Astrocyte (in vitro differentiated cells and primary cell): ENCODE measurements around the gene SCAF11. TPM values are rescaled to one million over a fixed set of nuclear protein-coding genes. Genes with fewer than 3 reads are reported as not detected.

Experiments used
- DNase-seq: peaks from one replicate; pipeline ENCODE4 v3.0.0-alpha.2; 2010; ENCODE audit warnings: low read depth
- FAIRE-seq: peaks from 2 replicates; lab custom pipeline; 2011; peaks lifted over from hg19 to GRCh38; lab: Jason Lieb, UNC
- H2AFZ ChIP-seq: 2 replicates; pipeline ENCODE4 v1.6.0; 2012; ENCODE audit warnings: low read depth, low read length, inconsistent platforms
- H3K27ac ChIP-seq: 2 replicates; pipeline ENCODE4 v1.5.1; 2011; ENCODE audit warnings: low read depth, low read length, inconsistent platforms
- H3K27me3 ChIP-seq: 2 replicates; pipeline ENCODE4 v1.6.0; 2011; ENCODE audit warnings: low read length, inconsistent platforms; ENCODE audit not compliant: insufficient read depth
- H3K36me3 ChIP-seq: 2 replicates; pipeline ENCODE4 v1.5.1; 2011; ENCODE audit warnings: low read length, inconsistent platforms; ENCODE audit not compliant: insufficient read depth
- H3K4me1 ChIP-seq: 2 replicates; pipeline ENCODE4 v1.5.1; 2011; ENCODE audit warnings: low read length, inconsistent platforms; ENCODE audit not compliant: insufficient read depth
- H3K4me2 ChIP-seq: 2 replicates; pipeline ENCODE4 v1.6.0; 2012; ENCODE audit warnings: low read length, inconsistent platforms
- H3K4me3 ChIP-seq: 2 replicates; pipeline ENCODE4 v1.5.1; 2011; ENCODE audit warnings: low read depth, mild to moderate bottlenecking, low read length, inconsistent platforms; ENCODE audit not compliant: insufficient read depth
- H3K79me2 ChIP-seq: 2 replicates; pipeline ENCODE4 v1.6.0; 2012; ENCODE audit warnings: mild to moderate bottlenecking, low read length, inconsistent platforms; ENCODE audit not compliant: insufficient read depth
- H3K9ac ChIP-seq: 2 replicates; pipeline ENCODE4 v1.6.0; 2012; ENCODE audit warnings: mild to moderate bottlenecking, low read length, inconsistent platforms
- H3K9me3 ChIP-seq: 2 replicates; pipeline ENCODE4 v1.5.1; 2012; ENCODE audit warnings: low read depth, mild to moderate bottlenecking, low read length, inconsistent platforms; ENCODE audit not compliant: insufficient read depth
- H4K20me1 ChIP-seq: 2 replicates; pipeline ENCODE4 v1.6.0; 2012; ENCODE audit warnings: low read length, inconsistent platforms; ENCODE audit not compliant: insufficient read depth
- H3K27ac Mint-ChIP-seq: one replicate; pipeline ENCODE4 v1.8.0; 2021; ENCODE audit warnings: mild to moderate bottlenecking, mixed read lengths; ENCODE audit not compliant: unreplicated experiment
- H3K27me3 Mint-ChIP-seq: one replicate; pipeline ENCODE4 v1.8.0; 2021; ENCODE audit warnings: low read depth, mixed read lengths; ENCODE audit not compliant: unreplicated experiment
- H3K36me3 Mint-ChIP-seq: one replicate; pipeline ENCODE4 v1.8.0; 2021; ENCODE audit warnings: low read depth, mixed read lengths; ENCODE audit not compliant: unreplicated experiment
- H3K4me1 Mint-ChIP-seq: one replicate; pipeline ENCODE4 v1.8.0; 2021; ENCODE audit warnings: low read depth, mixed read lengths; ENCODE audit not compliant: unreplicated experiment
- H3K4me3 Mint-ChIP-seq: one replicate; pipeline ENCODE4 v1.8.0; 2021; ENCODE audit warnings: mild to moderate bottlenecking, moderate library complexity, mixed read lengths; ENCODE audit not compliant: unreplicated experiment
- H3K9me3 Mint-ChIP-seq: one replicate; pipeline ENCODE4 v1.8.0; 2021; ENCODE audit warnings: mild to moderate bottlenecking, mixed read lengths; ENCODE audit not compliant: unreplicated experiment
- CTCF ChIP-seq: IDR thresholded peaks from 2 replicates; pipeline ENCODE4 v1.5.1; 2011; ENCODE audit warnings: low read depth, mild to moderate bottlenecking, inconsistent platforms, low read length, moderate library complexity; ENCODE audit not compliant: insufficient read depth
- EZH2 ChIP-seq: IDR thresholded peaks from 2 replicates; pipeline ENCODE4 v1.6.1; 2012; ENCODE audit warnings: mild to moderate bottlenecking, low read length, inconsistent platforms; ENCODE audit not compliant: insufficient read depth
- total RNA-seq: library from RNA; stranded (reverse); gene quantifications from 2 replicates; pipeline ENCODE4 v1.2.1, GENCODE V29; 2021

The SCAF11 gene
- total RNA-seq, 1 donor from 2014 or later, result 118 TPM

GRCh38 chr12:45991284-45992249, 1.2 kb upstream of the SCAF11 start:
- H3K79me2 ChIP-seq, result peaks cover 38% of the 10 kb centered on the region
- DNase-seq, result peak; percentile 47
- TF ChIP-seq EZH2 (no peak), CTCF (no peak)
- H3K27me3 ChIP-seq, result no peaks in the 10 kb centered on the region
- Mint-ChIP-seq H3K4me3 (peak overlapping the region; percentile 97), H3K4me1 (peaks cover 27% of the 10 kb centered on the region), H3K9me3 (no peaks in the 10 kb centered on the region), H3K27ac (peak overlapping the region; percentile 92), H3K36me3 (peaks cover 5% of the 10 kb centered on the region), H3K27me3 (no peaks in the 10 kb centered on the region)
- H3K4me3 ChIP-seq, result peak overlapping the region; percentile 77
- no peaks in the 10 kb centered on the region for H3K9me3 ChIP-seq
- H4K20me1 ChIP-seq, result peaks cover 27% of the 10 kb centered on the region
- FAIRE-seq, result no peak
- peak overlapping the region; percentile 91 for H3K4me2 ChIP-seq
- peak overlapping the region; percentile 97 for H2AFZ ChIP-seq
- peaks cover 9% of the 10 kb centered on the region for H3K36me3 ChIP-seq
- H3K27ac ChIP-seq, result peak overlapping the region; percentile 85
- peak overlapping the region; percentile 87 for H3K9ac ChIP-seq
- H3K4me1 ChIP-seq, result peaks cover 20% of the 10 kb centered on the region

- no peaks in the 10 kb centered on the region for H3K9me3 Mint-ChIP-seq
Observed at GRCh38 chr12:45989721-45990467, 480 bp downstream of the SCAF11 start.

More at GRCh38 chr12:45989721-45990467, 480 bp downstream of the SCAF11 start:
- peaks cover 55% of the 10 kb centered on the region for H3K79me2 ChIP-seq
- Mint-ChIP-seq H3K36me3 (peaks cover 13% of the 10 kb centered on the region), H3K4me1 (peaks cover 36% of the 10 kb centered on the region), H3K4me3 (peak overlapping the region; percentile 97), H3K27me3 (no peaks in the 10 kb centered on the region), H3K27ac (peak overlapping the region; percentile 97)
- peak overlapping the region; percentile 67 for H2AFZ ChIP-seq
- H3K27ac ChIP-seq, result peak overlapping the region; percentile 99
- peak overlapping the region; percentile 100 for H3K9ac ChIP-seq
- FAIRE-seq (no peak), DNase-seq (peak; percentile 39)
- no peaks in the 10 kb centered on the region for H3K9me3 ChIP-seq
- TF ChIP-seq CTCF (no peak), EZH2 (no peak)
- peaks cover 13% of the 10 kb centered on the region for H3K36me3 ChIP-seq
- peaks cover 44% of the 10 kb centered on the region for H4K20me1 ChIP-seq
- H3K4me3 ChIP-seq, result peak overlapping the region; percentile 92
- H3K4me1 ChIP-seq, result peaks cover 20% of the 10 kb centered on the region
- no peaks in the 10 kb centered on the region for H3K27me3 ChIP-seq
- peak overlapping the region; percentile 91 for H3K4me2 ChIP-seq
